Stimulated activated naive CD8-positive, alpha-beta T cell treated with anti-CD3 and anti-CD28 coated beads, Interleukin-15, Interleukin-2, amounts not matched to agents 100 ng/mL and 50 ng/mL, for 24 hours (primary cell): ENCODE results near the gene LCA5.
"Not testable (repeated sequence)": the region's sequence is repeated elsewhere in the genome, so short reads cannot be mapped to it uniquely, and the experiment has no call there.

Experiments used
- H3K27ac Mint-ChIP-seq: one replicate; pipeline ENCODE4 v1.8.0; 2021; ENCODE audit warnings: mild to moderate bottlenecking, mixed read lengths
- H3K27me3 Mint-ChIP-seq: one replicate; pipeline ENCODE4 v1.8.0; 2021; ENCODE audit warnings: mixed read lengths
- H3K36me3 Mint-ChIP-seq: one replicate; pipeline ENCODE4 v1.8.0; 2021; ENCODE audit warnings: low read depth, mixed read lengths
- H3K4me1 Mint-ChIP-seq: one replicate; pipeline ENCODE4 v1.8.0; 2021; ENCODE audit warnings: low read depth, mixed read lengths
- H3K4me3 Mint-ChIP-seq: one replicate; pipeline ENCODE4 v1.8.0; 2021; ENCODE audit warnings: mild to moderate bottlenecking, mixed read lengths
- H3K9me3 Mint-ChIP-seq: one replicate; pipeline ENCODE4 v1.8.0; 2021; ENCODE audit warnings: mixed read lengths

The LCA5 gene

GRCh38 chr6:79461205-79461604, 76.0 kb downstream of the LCA5 start:
- Mint-ChIP-seq H3K36me3 (no peaks in the 10 kb centered on the region), H3K4me3 (no peak overlapping the region), H3K27ac (no peak overlapping the region), H3K27me3 (peaks cover 4% of the 10 kb centered on the region), H3K9me3 (no peaks in the 10 kb centered on the region), H3K4me1 (no peaks in the 10 kb centered on the region)

DNA sequence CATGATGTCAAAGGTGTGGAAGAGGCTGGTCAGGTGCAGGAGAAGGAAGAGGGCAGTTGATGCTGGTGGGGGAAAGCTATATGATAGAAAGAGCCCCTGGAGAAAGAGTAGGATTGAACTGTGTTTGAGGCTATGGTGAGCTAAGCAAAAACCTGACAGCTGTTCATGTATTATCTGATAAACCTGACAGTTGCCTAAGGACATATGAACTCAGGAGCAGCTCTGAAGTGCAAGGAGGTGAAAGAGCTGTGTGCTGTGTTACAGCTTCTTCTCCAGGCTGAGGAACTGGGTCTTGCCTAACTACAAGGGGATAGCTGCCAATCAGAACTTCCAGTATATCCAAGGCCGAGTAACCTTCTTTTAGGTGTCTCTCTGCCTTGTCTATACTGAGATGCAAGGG, 81.8 kb downstream of the LCA5 start:
- Mint-ChIP-seq H3K27ac (no peak overlapping the region), H3K4me1 (no peaks in the 10 kb centered on the region), H3K9me3 (no peaks in the 10 kb centered on the region), H3K36me3 (no peaks in the 10 kb centered on the region), H3K27me3 (peaks cover 3% of the 10 kb centered on the region), H3K4me3 (no peak overlapping the region)

- Mint-ChIP-seq H3K27me3 (peaks cover 3% of the 10 kb centered on the region), H3K9me3 (no peaks in the 10 kb centered on the region), H3K4me1 (no peaks in the 10 kb centered on the region), H3K4me3 (no peak overlapping the region), H3K36me3 (no peaks in the 10 kb centered on the region), H3K27ac (no peak overlapping the region)
These were observed 83.6 kb downstream of the LCA5 start for GRCh38 chr6:79453558-79454042.

- Mint-ChIP-seq H3K4me1 (no peaks in the 10 kb centered on the region), H3K27me3 (peaks cover 3% of the 10 kb centered on the region), H3K27ac (no peak overlapping the region), H3K9me3 (no peaks in the 10 kb centered on the region), H3K4me3 (no peak overlapping the region), H3K36me3 (no peaks in the 10 kb centered on the region)
These were observed 86.2 kb downstream of the LCA5 start for GRCh38 chr6:79450984-79451383.

DNA sequence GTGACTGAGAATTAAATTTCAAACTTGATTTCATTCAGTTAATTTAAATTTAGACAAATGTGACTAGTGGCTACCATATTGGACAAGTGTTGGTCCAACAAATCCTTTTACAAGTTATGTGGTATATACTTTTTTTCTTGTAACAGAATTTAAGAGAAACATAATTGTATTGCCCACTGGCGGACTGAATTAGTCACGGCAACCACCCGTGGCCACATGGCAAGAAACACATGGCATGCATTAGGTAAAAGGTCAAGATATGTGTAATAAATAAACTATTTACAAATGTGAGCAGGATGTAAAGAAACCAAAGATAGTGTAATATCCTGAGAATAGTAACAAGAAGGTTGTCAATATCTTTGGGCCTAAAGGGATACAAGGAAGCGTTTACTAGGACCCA, 91.2 kb downstream of the LCA5 start:
- Mint-ChIP-seq H3K9me3 (no peaks in the 10 kb centered on the region), H3K4me1 (no peaks in the 10 kb centered on the region), H3K27ac (no peak overlapping the region), H3K4me3 (no peak overlapping the region), H3K27me3 (peaks cover 11% of the 10 kb centered on the region), H3K36me3 (no peaks in the 10 kb centered on the region)

- H3K27me3 Mint-ChIP-seq: peaks cover 11% of the 10 kb centered on the region
- not testable (repeated sequence) for H3K4me1 Mint-ChIP-seq, H3K36me3 Mint-ChIP-seq, H3K4me3 Mint-ChIP-seq, H3K9me3 Mint-ChIP-seq, H3K27ac Mint-ChIP-seq
These were observed 93.4 kb downstream of the LCA5 start for GRCh38 chr6:79443876-79444275.

GRCh38 chr6:79441192-79441591, 96.0 kb downstream of the LCA5 start:
- Mint-ChIP-seq H3K27me3 (peaks cover 11% of the 10 kb centered on the region), H3K4me1 (no peaks in the 10 kb centered on the region), H3K27ac (no peak overlapping the region), H3K4me3 (no peak overlapping the region), H3K9me3 (no peaks in the 10 kb centered on the region), H3K36me3 (no peaks in the 10 kb centered on the region)

DNA sequence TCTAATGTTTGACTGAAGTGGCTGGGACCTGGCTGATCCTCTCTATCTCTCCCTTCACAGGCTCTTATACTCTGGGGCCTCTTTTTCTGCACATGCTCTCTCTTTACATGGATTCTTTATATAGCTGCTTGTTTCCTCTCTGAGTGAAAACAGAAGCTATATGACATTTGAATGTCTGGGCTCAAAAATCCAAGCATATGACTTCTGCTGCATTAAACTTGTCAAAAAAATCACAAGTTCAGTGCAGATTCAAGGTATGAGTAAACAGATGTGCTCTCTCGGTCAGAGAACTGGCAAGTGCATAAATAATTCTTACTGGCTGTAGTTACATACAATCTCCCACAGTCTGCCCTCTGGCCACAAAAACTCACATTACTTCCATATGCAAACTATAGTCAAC, 96.6 kb downstream of the LCA5 start:
- Mint-ChIP-seq H3K9me3 (no peaks in the 10 kb centered on the region), H3K27me3 (peaks cover 11% of the 10 kb centered on the region), H3K36me3 (no peaks in the 10 kb centered on the region), H3K4me3 (no peak overlapping the region), H3K27ac (no peak overlapping the region), H3K4me1 (no peaks in the 10 kb centered on the region)

DNA sequence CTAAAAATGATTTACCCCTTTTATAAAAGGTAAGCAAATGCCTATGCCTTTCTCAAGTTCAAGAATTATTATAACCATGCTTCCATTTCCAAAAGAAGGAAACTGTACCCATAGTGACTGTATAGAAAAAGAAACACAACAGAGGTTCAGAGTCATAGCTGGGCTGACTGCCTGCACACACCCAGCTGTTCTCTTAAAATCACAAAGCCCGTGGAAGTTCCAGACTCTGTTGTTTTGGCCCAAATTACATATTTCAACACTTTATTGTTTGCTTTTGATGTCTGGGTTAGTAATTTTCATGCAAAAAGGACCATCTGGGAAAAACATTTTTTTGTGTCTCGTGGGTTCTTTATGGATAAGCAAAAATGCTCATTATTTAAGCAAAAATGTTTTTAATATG, 99.2 kb downstream of the LCA5 start:
- H3K27ac Mint-ChIP-seq: no peak overlapping the region
- no peaks in the 10 kb centered on the region for H3K9me3 Mint-ChIP-seq
- peaks cover 5% of the 10 kb centered on the region for H3K27me3 Mint-ChIP-seq
- no peak overlapping the region for H3K4me3 Mint-ChIP-seq
- no peaks in the 10 kb centered on the region for H3K4me1 Mint-ChIP-seq
- H3K36me3 Mint-ChIP-seq: no peaks in the 10 kb centered on the region

DNA sequence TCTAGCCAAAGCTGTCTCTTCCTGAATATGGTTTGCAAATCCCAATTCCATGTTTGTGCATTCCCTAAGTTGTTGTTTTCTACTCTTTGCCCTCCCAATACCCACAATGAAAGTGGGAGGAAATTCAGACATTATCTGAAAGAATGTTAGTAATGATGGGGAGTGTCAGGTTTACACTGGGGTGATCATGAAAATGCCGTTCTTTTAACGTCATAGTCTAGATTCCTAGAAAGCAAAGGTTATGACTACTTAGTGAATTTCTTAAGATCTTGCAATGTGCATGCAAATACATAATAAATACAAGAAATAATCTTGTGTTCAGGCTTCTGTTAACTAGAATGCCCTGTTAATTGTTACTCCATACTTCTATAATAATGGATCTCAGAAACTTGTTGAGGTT, 101.0 kb downstream of the LCA5 start:
- Mint-ChIP-seq H3K36me3 (no peaks in the 10 kb centered on the region), H3K9me3 (no peaks in the 10 kb centered on the region), H3K4me3 (no peak overlapping the region), H3K4me1 (no peaks in the 10 kb centered on the region), H3K27me3 (no peaks in the 10 kb centered on the region), H3K27ac (no peak overlapping the region)

DNA sequence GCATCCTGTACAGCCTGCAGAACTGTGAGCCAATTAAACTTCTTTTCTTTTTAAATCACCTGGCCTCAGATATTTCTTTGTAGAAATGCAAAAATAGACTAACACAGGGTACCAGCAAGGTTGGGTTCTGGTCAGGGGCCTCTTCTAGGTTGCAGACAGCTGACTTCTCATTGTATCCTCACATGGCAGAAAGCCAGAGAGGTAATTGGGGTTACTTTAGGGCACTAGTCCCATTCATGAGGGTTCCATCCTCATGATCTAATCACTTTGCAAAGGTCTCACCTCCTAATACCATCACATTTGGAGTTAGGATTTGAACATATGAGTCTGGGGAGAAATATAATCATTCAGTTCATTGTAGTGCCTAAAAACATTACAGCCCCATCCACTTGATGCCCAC, 101.5 kb downstream of the LCA5 start:
- Mint-ChIP-seq H3K27me3 (no peaks in the 10 kb centered on the region), H3K9me3 (no peaks in the 10 kb centered on the region), H3K4me3 (no peak overlapping the region), H3K27ac (no peak overlapping the region), H3K36me3 (no peaks in the 10 kb centered on the region), H3K4me1 (no peaks in the 10 kb centered on the region)
